BE2C (cell line): ENCODE measurements around the gene SLC4A4.

Source experiments
- DNase-seq: peaks from one replicate; pipeline ENCODE4 v3.0.0-alpha.2; 2020
- H3K27me3 ChIP-seq: fragments of 250-450 bp; sonication (Bioruptor Pico); 2 replicates; pipeline ENCODE4 v1.5.1; 2020; ENCODE audit warnings: mild to moderate bottlenecking
- H3K36me3 ChIP-seq: fragments of 250-450 bp; sonication (Bioruptor Pico); 2 replicates; pipeline ENCODE4 v1.5.1; 2020; ENCODE audit warnings: mild to moderate bottlenecking
- H3K4me1 ChIP-seq: fragments of 250-450 bp; sonication (Bioruptor Pico); 2 replicates; pipeline ENCODE4 v1.5.1; 2020
- H3K4me3 ChIP-seq: 2 replicates; pipeline ENCODE4 v1.5.1; 2011; ENCODE audit warnings: low read depth, low read length
- H3K9me3 ChIP-seq: fragments of 250-450 bp; sonication (Bioruptor Pico); 2 replicates; pipeline ENCODE4 v1.5.1; 2020
- CTCF ChIP-seq: IDR thresholded peaks from 2 replicates; pipeline ENCODE4 v1.5.1; 2012; ENCODE audit warnings: mild to moderate bottlenecking, low read depth, low read length

Gene SLC4A4

DNA sequence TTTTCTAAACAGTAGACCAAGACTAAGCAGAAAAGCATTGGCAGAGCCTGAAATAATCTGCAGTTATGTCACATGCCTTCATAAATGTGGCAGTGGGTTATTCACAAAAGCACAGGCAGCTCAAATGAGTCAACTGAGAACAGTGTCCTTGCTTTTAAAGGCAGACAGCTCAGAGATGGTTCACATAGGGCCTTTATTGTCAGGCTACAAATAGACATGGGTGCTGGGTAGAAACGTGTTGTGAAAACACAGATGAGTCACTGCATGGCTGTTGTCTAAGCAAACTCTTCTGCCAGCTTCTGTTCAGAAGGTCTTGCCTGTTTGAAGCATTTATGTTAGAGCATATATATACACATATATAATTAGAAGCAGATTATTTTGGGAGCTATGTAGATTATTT is 118.0 kb downstream of the SLC4A4 start:
- DNase-seq, result no peak
- no peak overlapping the region for H3K4me3 ChIP-seq
- H3K36me3 ChIP-seq, result no peaks in the 10 kb centered on the region
- no peak for TF ChIP-seq CTCF
- H3K9me3 ChIP-seq, result no peaks in the 10 kb centered on the region
- H3K4me1 ChIP-seq, result no peaks in the 10 kb centered on the region
- no peaks in the 10 kb centered on the region for H3K27me3 ChIP-seq

DNA sequence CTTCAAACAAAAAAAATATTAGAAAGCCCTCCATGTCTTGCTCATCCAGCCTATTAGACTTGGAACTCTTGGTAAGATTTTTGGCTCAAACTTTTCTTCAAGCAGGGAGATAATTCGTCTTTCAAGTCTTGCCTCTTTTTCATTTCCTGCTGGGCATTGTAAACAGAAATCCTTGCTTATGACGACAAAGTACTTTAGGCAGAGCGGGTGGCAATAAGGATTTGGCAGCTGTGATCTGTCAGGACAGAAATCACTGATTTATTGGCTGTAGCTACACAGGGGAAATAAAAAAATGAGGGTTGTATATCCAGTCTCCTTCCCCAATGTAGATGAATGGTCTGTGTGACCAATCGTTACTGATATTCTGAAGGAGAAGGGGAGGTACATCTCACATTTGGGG is 121.6 kb downstream of the SLC4A4 start:
- Histone ChIP-seq H3K9me3 (no peaks in the 10 kb centered on the region), H3K27me3 (no peaks in the 10 kb centered on the region), H3K36me3 (no peaks in the 10 kb centered on the region), H3K4me3 (no peak overlapping the region), H3K4me1 (no peaks in the 10 kb centered on the region)
- DNase-seq, result no peak
- TF ChIP-seq CTCF, result no peak

DNA sequence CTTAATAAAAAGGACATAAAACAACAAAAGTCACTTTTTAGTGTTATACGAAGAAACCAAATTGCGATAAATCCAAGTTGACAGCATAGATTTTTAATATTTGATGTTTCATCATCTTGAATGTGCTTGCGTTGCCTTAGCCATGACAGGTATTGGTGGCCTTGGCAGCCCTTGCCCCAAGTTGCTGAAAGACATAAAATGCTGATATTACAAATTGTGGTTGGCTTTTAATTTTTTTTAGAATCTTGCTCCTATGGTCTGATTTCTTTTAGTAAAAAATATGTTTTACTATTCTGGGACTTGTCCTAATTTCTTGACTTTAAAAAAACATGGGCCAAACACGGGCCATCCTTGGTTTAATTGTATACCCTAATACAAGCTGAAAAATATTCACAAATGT is 122.6 kb downstream of the SLC4A4 start:
- Histone ChIP-seq H3K9me3 (no peaks in the 10 kb centered on the region), H3K4me3 (no peak overlapping the region), H3K27me3 (no peaks in the 10 kb centered on the region), H3K4me1 (no peaks in the 10 kb centered on the region), H3K36me3 (no peaks in the 10 kb centered on the region)
- no peak for DNase-seq
- no peak for TF ChIP-seq CTCF

DNA sequence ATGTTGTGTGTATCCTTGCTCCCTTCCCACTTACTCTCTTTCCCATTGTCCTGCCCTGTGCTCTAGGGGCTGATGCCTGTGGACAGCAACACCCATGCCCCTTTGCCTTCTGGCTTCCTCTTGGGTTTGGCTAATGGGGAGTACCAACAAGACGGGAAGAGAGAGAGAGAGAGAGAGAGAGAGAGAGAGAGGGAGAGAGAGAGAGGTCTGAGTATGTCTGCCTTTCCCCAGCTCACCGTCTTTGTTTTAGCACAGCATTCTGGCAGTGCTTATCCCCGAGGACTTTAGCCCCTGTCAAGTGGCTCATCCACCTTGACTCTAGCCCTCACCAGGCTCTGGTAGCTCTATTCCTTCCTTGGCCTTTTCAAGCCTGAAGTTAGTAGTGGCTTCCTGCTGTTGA is 128.0 kb downstream of the SLC4A4 start:
- Histone ChIP-seq H3K4me1 (no peaks in the 10 kb centered on the region), H3K36me3 (no peaks in the 10 kb centered on the region), H3K9me3 (no peaks in the 10 kb centered on the region), H3K27me3 (no peaks in the 10 kb centered on the region), H3K4me3 (no peak overlapping the region)
- TF ChIP-seq CTCF, result no peak
- DNase-seq, result no peak

GRCh38 chr4:71468116-71468710 is 129.4 kb downstream of the SLC4A4 start:
- Histone ChIP-seq H3K4me1 (no peaks in the 10 kb centered on the region), H3K27me3 (no peaks in the 10 kb centered on the region), H3K36me3 (no peaks in the 10 kb centered on the region), H3K9me3 (no peaks in the 10 kb centered on the region), H3K4me3 (no peak overlapping the region)
- TF ChIP-seq CTCF, result no peak
- no peak for DNase-seq

GRCh38 chr4:71469541-71469940 is 130.7 kb downstream of the SLC4A4 start:
- Histone ChIP-seq H3K36me3 (no peaks in the 10 kb centered on the region), H3K4me1 (no peaks in the 10 kb centered on the region), H3K4me3 (no peak overlapping the region), H3K9me3 (no peaks in the 10 kb centered on the region), H3K27me3 (no peaks in the 10 kb centered on the region)
- TF ChIP-seq CTCF, result no peak
- no peak for DNase-seq
